K562 (cell line): ENCODE data around the gene MEIS1.

ENCODE experiments used
- GTF2F1 ChIP-seq: IDR thresholded peaks from 2 replicates; pipeline ENCODE4 v1.6.1; 2011; ENCODE audit warnings: low read depth, low read length, improper control_type of control experiment
- KLF16 ChIP-seq: IDR thresholded peaks from 2 replicates; pipeline ENCODE4 v1.6.1; 2016; ENCODE audit warnings: antibody characterized with exemption
- NFXL1 ChIP-seq: fragments of 450-650 bp; formaldehyde crosslinking; IDR thresholded peaks from 2 replicates; pipeline ENCODE4 v1.4.0; 2021; ENCODE audit warnings: mild to moderate bottlenecking
- PHF8 ChIP-seq: fragments of 200-600 bp; sonication (generic); IDR thresholded peaks from 2 replicates; pipeline ENCODE4 v1.6.1; 2012; ENCODE audit warnings: mixed run types, mild to moderate bottlenecking, inconsistent platforms, low read length, moderate library complexity, borderline replicate concordance
- RNF2 ChIP-seq: sonication (generic); IDR thresholded peaks from 2 replicates; pipeline ENCODE4 v1.6.1; 2016
- TAF1 ChIP-seq: IDR thresholded peaks from 2 replicates; pipeline ENCODE4 v1.6.1; 2011; ENCODE audit warnings: mild to moderate bottlenecking, low read length, moderate library complexity; ENCODE audit not compliant: insufficient read depth, control insufficient read depth, severe bottlenecking; ENCODE audit errors: extremely low read depth
- ZFP36 ChIP-seq: fragments of 150-350 bp; IDR thresholded peaks from 2 replicates; pipeline ENCODE4 v1.6.1; 2018; ENCODE audit warnings: low read length, low read depth; ENCODE audit not compliant: partially characterized antibody
- ZNF436 ChIP-seq: fragments of 250-450, 450-650 bp; sonication (Bioruptor Pico); formaldehyde crosslinking; IDR thresholded peaks from 2 replicates; pipeline ENCODE4 v1.7.0; 2020; ENCODE audit warnings: mild to moderate bottlenecking
- TF ChIP-seq, protein P1 (sequence below), 3 experiments: IDR thresholded peaks in 2 of 3; conservative IDR thresholded peaks in 1 of 3; 2 replicates each; pipeline ENCODE4 v1.5.1; 2011 to 2012; ENCODE audit warnings: low read length in 3 of 3, mild to moderate bottlenecking in 3 of 3, control low read depth in 2 of 3, improper control_type of control experiment in 1 of 3, inconsistent platforms in 1 of 3, low read depth in 1 of 3, mixed read lengths in 1 of 3, moderate library complexity in 1 of 3; ENCODE audit not compliant: insufficient read depth in 2 of 3
- TF ChIP-seq, protein P2 (sequence below), 2 experiments: fragments of 450-650 bp; formaldehyde crosslinking in 1 of 2; IDR thresholded peaks; 2 replicates each; pipeline versions ENCODE4 v1.4.0 to v1.6.1; 2014 to 2020; ENCODE audit warnings: mild to moderate bottlenecking in 2 of 2, borderline replicate concordance in 1 of 2, low read depth in 1 of 2
- TF ChIP-seq, protein P3 (sequence below): fragments of 450-650 bp; IDR thresholded peaks from 2 replicates; pipeline ENCODE4 v1.6.1; 2016; ENCODE audit warnings: missing biosample characterization, missing genetic modification characterization

DNA sequence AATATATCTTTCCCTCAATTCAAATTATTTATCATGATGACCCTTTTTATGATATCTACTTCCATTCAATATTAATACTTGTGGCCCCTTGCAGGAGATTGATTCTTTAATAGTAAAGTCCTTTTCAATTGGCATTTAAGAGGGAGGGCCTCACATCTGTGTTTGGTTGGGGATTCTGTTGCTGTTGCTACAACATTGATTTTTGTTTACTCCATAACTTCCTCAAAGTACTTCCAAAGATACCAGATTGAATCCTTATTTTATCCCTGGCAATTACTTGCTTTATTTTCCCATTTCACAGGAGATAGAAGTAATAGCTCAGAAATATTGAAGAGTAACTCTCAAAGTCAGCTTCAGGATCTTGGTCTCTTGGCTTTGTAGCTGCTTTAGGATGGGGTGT, 32.8 kb downstream of the MEIS1 start:
- TF ChIP-seq NFXL1 (CRISPR knock-in tag), result no peak
- TF ChIP-seq PHF8, result no peak
- TF ChIP-seq ZNF436 (CRISPR knock-in tag), result no peak
- TF ChIP-seq, protein P1, sequence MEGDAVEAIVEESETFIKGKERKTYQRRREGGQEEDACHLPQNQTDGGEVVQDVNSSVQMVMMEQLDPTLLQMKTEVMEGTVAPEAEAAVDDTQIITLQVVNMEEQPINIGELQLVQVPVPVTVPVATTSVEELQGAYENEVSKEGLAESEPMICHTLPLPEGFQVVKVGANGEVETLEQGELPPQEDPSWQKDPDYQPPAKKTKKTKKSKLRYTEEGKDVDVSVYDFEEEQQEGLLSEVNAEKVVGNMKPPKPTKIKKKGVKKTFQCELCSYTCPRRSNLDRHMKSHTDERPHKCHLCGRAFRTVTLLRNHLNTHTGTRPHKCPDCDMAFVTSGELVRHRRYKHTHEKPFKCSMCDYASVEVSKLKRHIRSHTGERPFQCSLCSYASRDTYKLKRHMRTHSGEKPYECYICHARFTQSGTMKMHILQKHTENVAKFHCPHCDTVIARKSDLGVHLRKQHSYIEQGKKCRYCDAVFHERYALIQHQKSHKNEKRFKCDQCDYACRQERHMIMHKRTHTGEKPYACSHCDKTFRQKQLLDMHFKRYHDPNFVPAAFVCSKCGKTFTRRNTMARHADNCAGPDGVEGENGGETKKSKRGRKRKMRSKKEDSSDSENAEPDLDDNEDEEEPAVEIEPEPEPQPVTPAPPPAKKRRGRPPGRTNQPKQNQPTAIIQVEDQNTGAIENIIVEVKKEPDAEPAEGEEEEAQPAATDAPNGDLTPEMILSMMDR (IDR thresholded peaks at IDR 0.05 in 2 of 3, conservative IDR thresholded peaks at IDR 0.05 in 1 of 3; ENCODE audit: insufficient read depth in 2 of 3, low read depth in 1 of 3, low read length in 3 of 3), result no peak
- TF ChIP-seq RNF2, result no peak
- TF ChIP-seq, protein P2, sequence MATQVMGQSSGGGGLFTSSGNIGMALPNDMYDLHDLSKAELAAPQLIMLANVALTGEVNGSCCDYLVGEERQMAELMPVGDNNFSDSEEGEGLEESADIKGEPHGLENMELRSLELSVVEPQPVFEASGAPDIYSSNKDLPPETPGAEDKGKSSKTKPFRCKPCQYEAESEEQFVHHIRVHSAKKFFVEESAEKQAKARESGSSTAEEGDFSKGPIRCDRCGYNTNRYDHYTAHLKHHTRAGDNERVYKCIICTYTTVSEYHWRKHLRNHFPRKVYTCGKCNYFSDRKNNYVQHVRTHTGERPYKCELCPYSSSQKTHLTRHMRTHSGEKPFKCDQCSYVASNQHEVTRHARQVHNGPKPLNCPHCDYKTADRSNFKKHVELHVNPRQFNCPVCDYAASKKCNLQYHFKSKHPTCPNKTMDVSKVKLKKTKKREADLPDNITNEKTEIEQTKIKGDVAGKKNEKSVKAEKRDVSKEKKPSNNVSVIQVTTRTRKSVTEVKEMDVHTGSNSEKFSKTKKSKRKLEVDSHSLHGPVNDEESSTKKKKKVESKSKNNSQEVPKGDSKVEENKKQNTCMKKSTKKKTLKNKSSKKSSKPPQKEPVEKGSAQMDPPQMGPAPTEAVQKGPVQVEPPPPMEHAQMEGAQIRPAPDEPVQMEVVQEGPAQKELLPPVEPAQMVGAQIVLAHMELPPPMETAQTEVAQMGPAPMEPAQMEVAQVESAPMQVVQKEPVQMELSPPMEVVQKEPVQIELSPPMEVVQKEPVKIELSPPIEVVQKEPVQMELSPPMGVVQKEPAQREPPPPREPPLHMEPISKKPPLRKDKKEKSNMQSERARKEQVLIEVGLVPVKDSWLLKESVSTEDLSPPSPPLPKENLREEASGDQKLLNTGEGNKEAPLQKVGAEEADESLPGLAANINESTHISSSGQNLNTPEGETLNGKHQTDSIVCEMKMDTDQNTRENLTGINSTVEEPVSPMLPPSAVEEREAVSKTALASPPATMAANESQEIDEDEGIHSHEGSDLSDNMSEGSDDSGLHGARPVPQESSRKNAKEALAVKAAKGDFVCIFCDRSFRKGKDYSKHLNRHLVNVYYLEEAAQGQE (IDR thresholded peaks at IDR 0.05; ENCODE audit: borderline replicate concordance), result no peak
- TF ChIP-seq, protein P2 (CRISPR knock-in tag; IDR thresholded peaks at IDR 0.05; ENCODE audit: low read depth), result no peak
- no peak for TF ChIP-seq GTF2F1
- TF ChIP-seq TAF1, result no peak
- TF ChIP-seq, protein P3, sequence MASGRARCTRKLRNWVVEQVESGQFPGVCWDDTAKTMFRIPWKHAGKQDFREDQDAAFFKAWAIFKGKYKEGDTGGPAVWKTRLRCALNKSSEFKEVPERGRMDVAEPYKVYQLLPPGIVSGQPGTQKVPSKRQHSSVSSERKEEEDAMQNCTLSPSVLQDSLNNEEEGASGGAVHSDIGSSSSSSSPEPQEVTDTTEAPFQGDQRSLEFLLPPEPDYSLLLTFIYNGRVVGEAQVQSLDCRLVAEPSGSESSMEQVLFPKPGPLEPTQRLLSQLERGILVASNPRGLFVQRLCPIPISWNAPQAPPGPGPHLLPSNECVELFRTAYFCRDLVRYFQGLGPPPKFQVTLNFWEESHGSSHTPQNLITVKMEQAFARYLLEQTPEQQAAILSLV (tag), result no peak
- no peak for TF ChIP-seq KLF16
- TF ChIP-seq ZFP36, result no peak
